Progenitor cell of endocrine pancreas (in vitro differentiated cells): Measurements from ENCODE around the gene LRMDA. TPM values are rescaled to one million over a fixed set of nuclear protein-coding genes. Genes with fewer than 3 reads are reported as not detected.

Source experiments
- DNase-seq: peaks from one replicate; pipeline ENCODE4 v3.0.0; 2021; ENCODE audit warnings: low spot score; ENCODE audit not compliant: unreplicated experiment
- H3K27ac Mint-ChIP-seq: 2 replicates; pipeline ENCODE4 v1.8.0; 2021; ENCODE audit warnings: mild to moderate bottlenecking, moderate library complexity, mixed read lengths
- H3K27me3 Mint-ChIP-seq: 2 replicates; pipeline ENCODE4 v1.8.0; 2021; ENCODE audit warnings: mixed read lengths
- H3K36me3 Mint-ChIP-seq: 2 replicates; pipeline ENCODE4 v1.8.0; 2022; ENCODE audit warnings: mixed read lengths; ENCODE audit not compliant: insufficient read depth
- H3K4me1 Mint-ChIP-seq: 2 replicates; pipeline ENCODE4 v1.8.0; 2021; ENCODE audit warnings: low read depth, mixed read lengths
- H3K4me3 Mint-ChIP-seq: 2 replicates; pipeline ENCODE4 v1.8.0; 2021; ENCODE audit warnings: low read depth, mild to moderate bottlenecking, moderate library complexity, mixed read lengths
- H3K9me3 Mint-ChIP-seq: 2 replicates; pipeline ENCODE4 v1.8.0; 2021; ENCODE audit warnings: low read depth, mixed read lengths
- total RNA-seq: library from RNA; stranded (reverse); gene quantifications from 2 replicates; pipeline ENCODE4 v1.2.1, GENCODE V29; 2021
- TF ChIP-seq, protein P1 (sequence below): fragments of 200-600 bp; sonication (generic); IDR thresholded peaks from one replicate; pipeline ENCODE4 v1.5.0; 2021; ENCODE audit warnings: antibody characterized with exemption, mild to moderate bottlenecking; ENCODE audit not compliant: unreplicated experiment

Gene LRMDA
- total RNA-seq, 1 donor from 2014 or later = 6.5 TPM

DNA sequence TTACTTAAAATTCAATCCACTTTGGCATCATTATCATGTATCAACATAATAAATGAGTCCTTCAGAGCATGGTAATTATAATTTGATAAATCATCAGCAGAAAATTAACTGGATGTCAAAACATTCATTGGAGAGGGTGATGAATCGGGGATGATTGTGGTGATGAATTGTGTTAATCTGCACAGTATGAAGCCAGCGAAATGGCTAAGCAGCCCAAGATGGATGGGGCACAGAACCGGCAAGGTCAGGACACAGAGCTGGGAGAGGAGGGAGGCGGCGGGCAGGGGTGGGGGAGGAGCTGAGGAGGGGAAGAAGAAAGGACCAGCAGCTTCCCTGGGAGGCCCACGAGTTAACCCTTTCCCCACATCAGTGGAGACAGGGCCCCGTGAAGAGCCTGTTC lies 536.1 kb downstream of the LRMDA start:
- no peak overlapping the region for H3K27ac Mint-ChIP-seq
- peaks cover 15% of the 10 kb centered on the region for H3K27me3 Mint-ChIP-seq
- H3K36me3 Mint-ChIP-seq = no peaks in the 10 kb centered on the region
- no peaks in the 10 kb centered on the region for H3K9me3 Mint-ChIP-seq
- TF ChIP-seq, protein P1, sequence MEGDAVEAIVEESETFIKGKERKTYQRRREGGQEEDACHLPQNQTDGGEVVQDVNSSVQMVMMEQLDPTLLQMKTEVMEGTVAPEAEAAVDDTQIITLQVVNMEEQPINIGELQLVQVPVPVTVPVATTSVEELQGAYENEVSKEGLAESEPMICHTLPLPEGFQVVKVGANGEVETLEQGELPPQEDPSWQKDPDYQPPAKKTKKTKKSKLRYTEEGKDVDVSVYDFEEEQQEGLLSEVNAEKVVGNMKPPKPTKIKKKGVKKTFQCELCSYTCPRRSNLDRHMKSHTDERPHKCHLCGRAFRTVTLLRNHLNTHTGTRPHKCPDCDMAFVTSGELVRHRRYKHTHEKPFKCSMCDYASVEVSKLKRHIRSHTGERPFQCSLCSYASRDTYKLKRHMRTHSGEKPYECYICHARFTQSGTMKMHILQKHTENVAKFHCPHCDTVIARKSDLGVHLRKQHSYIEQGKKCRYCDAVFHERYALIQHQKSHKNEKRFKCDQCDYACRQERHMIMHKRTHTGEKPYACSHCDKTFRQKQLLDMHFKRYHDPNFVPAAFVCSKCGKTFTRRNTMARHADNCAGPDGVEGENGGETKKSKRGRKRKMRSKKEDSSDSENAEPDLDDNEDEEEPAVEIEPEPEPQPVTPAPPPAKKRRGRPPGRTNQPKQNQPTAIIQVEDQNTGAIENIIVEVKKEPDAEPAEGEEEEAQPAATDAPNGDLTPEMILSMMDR = no peak
- no peak for DNase-seq
- no peak overlapping the region for H3K4me3 Mint-ChIP-seq
- peaks cover 13% of the 10 kb centered on the region for H3K4me1 Mint-ChIP-seq

DNA sequence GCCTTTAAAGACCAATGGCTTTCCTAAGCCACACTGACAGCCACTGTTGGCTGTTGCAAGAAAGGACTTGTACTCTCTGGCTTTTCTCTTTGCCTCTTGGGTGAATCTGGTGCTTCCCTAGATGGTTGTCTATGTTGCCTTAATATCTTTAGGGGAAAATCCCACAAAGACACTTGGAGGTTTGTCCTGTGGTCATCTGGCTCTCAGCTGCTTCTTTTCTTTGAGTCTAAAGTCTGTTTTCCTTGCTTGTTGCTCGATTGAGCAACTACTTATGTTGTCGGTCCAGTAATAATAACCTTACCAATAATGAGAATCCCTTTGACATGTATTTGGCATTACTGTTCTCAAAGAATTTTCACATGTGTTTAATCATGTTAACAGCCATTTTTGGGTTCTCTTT lies 537.6 kb downstream of the LRMDA start:
- peaks cover 14% of the 10 kb centered on the region for H3K27me3 Mint-ChIP-seq
- TF ChIP-seq, protein P1 = no peak
- peaks cover 13% of the 10 kb centered on the region for H3K4me1 Mint-ChIP-seq
- H3K27ac Mint-ChIP-seq = no peak overlapping the region
- no peaks in the 10 kb centered on the region for H3K9me3 Mint-ChIP-seq
- no peak for DNase-seq
- no peaks in the 10 kb centered on the region for H3K36me3 Mint-ChIP-seq
- H3K4me3 Mint-ChIP-seq = no peak overlapping the region

DNA sequence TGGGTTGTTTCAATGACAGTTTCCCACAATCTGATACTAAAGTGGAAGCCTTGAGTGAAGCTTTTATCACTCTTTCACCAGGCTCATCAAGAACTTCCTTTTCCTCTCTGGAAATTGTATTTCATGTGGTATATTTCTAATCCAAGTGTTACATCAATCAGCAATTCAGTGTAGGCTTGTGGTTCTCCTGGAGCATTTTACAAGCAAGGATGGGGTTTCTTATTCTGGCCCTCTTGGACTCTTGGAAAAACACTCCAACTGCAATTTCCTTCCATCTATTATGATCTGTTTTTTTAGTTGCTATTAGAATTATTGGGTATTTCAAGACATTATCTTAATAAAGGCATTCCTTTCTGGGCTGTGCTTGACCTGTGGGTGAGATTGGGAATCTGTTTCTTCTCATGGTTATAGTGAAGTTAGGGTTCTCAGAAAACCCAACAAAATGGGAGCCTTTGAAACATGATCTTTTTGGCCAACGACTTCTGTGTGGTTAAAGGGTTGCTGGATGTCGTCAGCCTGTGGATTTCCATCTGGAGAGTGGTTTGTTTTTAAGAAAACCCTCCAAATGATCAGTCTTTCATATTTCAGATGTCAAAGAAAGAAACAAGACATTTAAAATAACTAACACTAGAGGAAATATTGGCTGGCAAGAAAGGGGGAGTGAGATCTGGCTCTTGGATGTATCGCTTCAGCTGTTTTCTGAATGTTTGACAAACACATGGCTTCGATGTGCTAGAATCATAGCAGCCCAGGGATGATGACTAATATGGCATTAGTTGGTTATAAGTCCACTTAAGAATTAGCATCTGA lies 540.2 kb downstream of the LRMDA start:
- H3K4me1 Mint-ChIP-seq = peaks cover 11% of the 10 kb centered on the region
- H3K9me3 Mint-ChIP-seq = no peaks in the 10 kb centered on the region
- no peak for DNase-seq
- H3K4me3 Mint-ChIP-seq = no peak overlapping the region
- H3K36me3 Mint-ChIP-seq = no peaks in the 10 kb centered on the region
- no peak overlapping the region for H3K27ac Mint-ChIP-seq
- H3K27me3 Mint-ChIP-seq = peaks cover 20% of the 10 kb centered on the region
- TF ChIP-seq, protein P1 = no peak

DNA sequence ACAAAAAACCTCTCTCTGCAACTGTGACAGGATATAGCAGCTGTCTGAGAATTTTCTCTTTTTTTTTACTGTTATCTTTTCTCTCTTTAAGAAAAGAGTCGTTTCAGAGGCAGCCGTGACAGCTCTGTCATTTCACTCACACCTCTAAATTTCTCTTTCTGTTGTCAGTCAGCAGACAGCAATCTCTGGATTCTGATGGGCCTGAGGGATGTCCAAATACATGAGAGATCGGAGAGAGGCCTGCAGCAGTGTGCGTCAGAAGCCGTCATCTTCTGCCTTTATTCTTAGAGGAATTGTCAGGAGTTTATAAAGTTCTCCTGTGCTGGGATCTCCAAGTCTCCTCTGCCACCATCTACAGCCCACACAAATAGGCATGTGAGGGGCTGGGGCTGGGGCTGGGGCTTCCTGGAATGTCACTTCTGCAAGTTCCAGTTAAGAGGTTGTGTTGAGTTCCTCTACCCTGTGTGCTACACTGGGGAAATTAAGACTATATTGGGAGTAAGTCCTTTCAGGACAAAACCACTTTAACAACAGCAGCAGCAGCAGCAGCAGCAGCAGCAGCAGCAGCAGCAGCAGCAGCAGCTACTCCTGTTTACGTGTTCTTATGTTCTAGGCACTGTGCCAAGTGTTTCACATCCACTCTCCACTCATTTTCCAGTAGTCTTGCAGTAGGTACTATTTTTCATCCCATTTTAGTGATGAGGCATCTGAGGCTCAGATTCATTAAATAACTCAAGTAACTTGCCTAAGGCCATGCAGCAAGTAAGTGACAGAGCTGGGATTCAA lies 541.3 kb downstream of the LRMDA start:
- Mint-ChIP-seq H3K27ac (no peak overlapping the region), H3K4me1 (peaks cover 2% of the 10 kb centered on the region), H3K4me3 (no peak overlapping the region), H3K36me3 (no peaks in the 10 kb centered on the region), H3K27me3 (peaks cover 20% of the 10 kb centered on the region), H3K9me3 (no peaks in the 10 kb centered on the region)
- TF ChIP-seq, protein P1 = no peak
- no peak for DNase-seq

DNA sequence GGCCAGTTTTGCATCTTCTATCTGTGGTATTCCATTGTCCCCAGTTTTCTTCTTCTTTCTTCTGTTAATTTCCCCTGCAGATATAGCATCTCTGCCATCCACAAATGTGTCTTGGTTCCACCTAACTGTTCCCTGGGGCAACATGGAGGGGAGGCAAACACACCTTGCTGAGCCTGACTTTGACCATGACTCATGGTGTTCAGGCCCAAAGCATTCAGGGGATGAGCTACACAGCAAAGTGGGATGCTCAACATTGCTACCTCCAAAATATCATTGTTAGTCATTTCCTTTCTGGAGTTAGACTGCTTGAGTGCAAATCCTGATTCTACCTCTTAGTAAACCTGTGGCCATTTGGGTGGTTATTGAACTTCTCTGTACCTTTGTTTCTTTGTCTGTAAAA lies 542.7 kb downstream of the LRMDA start:
- no peak for DNase-seq
- H3K4me1 Mint-ChIP-seq = no peaks in the 10 kb centered on the region
- TF ChIP-seq, protein P1 = no peak
- H3K4me3 Mint-ChIP-seq = no peak overlapping the region
- H3K27me3 Mint-ChIP-seq = peaks cover 20% of the 10 kb centered on the region
- H3K9me3 Mint-ChIP-seq = no peaks in the 10 kb centered on the region
- no peaks in the 10 kb centered on the region for H3K36me3 Mint-ChIP-seq
- H3K27ac Mint-ChIP-seq = no peak overlapping the region
